K562 (cell line): ENCODE data around the gene GLP1R. TPM values are rescaled to one million over a fixed set of nuclear protein-coding genes. Genes with fewer than 3 reads are reported as not detected.

Experiments
- HDAC1 ChIP-seq, 2 experiments: fragments of 450-650 bp; IDR thresholded peaks; 2 replicates each; pipeline ENCODE4 v1.6.1; 2016 to 2017; ENCODE audit warnings: inconsistent platforms in 1 of 2, mild to moderate bottlenecking in 1 of 2, moderate library complexity in 1 of 2
- NEUROD1 ChIP-seq: fragments of 150-350 bp; IDR thresholded peaks from 2 replicates; pipeline ENCODE4 v1.6.1; 2014; ENCODE audit warnings: borderline replicate concordance, low read length, low read depth; ENCODE audit not compliant: partially characterized antibody
- TEAD4 ChIP-seq, 2 experiments: sonication (generic) in 1 of 2; formaldehyde crosslinking in 1 of 2; IDR thresholded peaks; 2 replicates each; pipeline versions ENCODE4 v1.6.1 to v1.8.0; 2012 to 2022; ENCODE audit warnings: borderline replicate concordance in 1 of 2, inconsistent platforms in 1 of 2, low read length in 1 of 2, mild to moderate bottlenecking in 1 of 2, missing genetic modification reagents in 1 of 2
- ZNF12 ChIP-seq: sonication (generic); formaldehyde crosslinking; IDR thresholded peaks from 2 replicates; pipeline ENCODE4 v1.4.0; 2020; ENCODE audit warnings: mild to moderate bottlenecking, missing genetic modification reagents
- polyA plus RNA-seq, 8 experiments: library from polyadenylated mRNA; depleted of rRNA in 4 of 8; stranded (reverse) in 5 of 8; unstranded in 3 of 8; fragments of >200 nt; fragmentation: Nextera tagmentation in 2 of 8; fragmentation: Illumina TruSeq in 1 of 8; extraction: Ambion mirVana in 2 of 8; extraction: Trizol in 1 of 8; gene quantifications; 2 replicates each; pipeline versions ENCODE4 v1.2.1 to v1.2.3, GENCODE V29; 2011 to 2014; ENCODE audit warnings: inconsistent platforms in 1 of 8, missing spikeins in 1 of 8
- total RNA-seq, 7 experiments: library from RNA; depleted of rRNA in 6 of 7; stranded (reverse); fragments of >200 nt in 6 of 7; fragmentation: Illumina TruSeq in 2 of 7; extraction: Trizol in 2 of 7; gene quantifications; 2 replicates each; pipeline versions ENCODE4 v1.2.1 to v1.2.3, GENCODE V29; 2011 to 2021; ENCODE audit warnings: low replicate concordance in 1 of 7
- TF ChIP-seq, protein P1 (sequence below): fragments of 150-350 bp; IDR thresholded peaks from 2 replicates; pipeline ENCODE4 v1.6.1; 2014; ENCODE audit warnings: low read depth, mild to moderate bottlenecking, low read length, borderline replicate concordance
- TF ChIP-seq, protein P2 (sequence below): fragments of 200-800 bp; sonication (Bioruptor generic); IDR thresholded peaks from 2 replicates; pipeline ENCODE4 v1.6.1; 2017; ENCODE audit warnings: missing genetic modification characterization, missing compliant biosample characterization
- TF ChIP-seq, protein P3 (sequence below): IDR thresholded peaks from 2 replicates; pipeline ENCODE4 v1.6.1; 2011; ENCODE audit not compliant: insufficient read length; ENCODE audit errors: extremely low read depth
- TF ChIP-seq, protein P4 (sequence below): sonication (generic); formaldehyde crosslinking; IDR thresholded peaks from 2 replicates; pipeline ENCODE4 v1.8.0; 2022; ENCODE audit warnings: mild to moderate bottlenecking, missing genetic modification reagents
- TF ChIP-seq, protein P5 (sequence below), 2 experiments: fragments of 450-650 bp; formaldehyde crosslinking in 1 of 2; IDR thresholded peaks; 2 replicates each; pipeline versions ENCODE4 v1.4.0 to v1.6.1; 2014 to 2020; ENCODE audit warnings: mild to moderate bottlenecking in 2 of 2, borderline replicate concordance in 1 of 2, low read depth in 1 of 2

Gene GLP1R
- total and polyA plus RNA-seq, 9 of the 15 experiments (the other 6 are each of a cell fraction or from before 2014, with no cell fraction given): not detected

DNA sequence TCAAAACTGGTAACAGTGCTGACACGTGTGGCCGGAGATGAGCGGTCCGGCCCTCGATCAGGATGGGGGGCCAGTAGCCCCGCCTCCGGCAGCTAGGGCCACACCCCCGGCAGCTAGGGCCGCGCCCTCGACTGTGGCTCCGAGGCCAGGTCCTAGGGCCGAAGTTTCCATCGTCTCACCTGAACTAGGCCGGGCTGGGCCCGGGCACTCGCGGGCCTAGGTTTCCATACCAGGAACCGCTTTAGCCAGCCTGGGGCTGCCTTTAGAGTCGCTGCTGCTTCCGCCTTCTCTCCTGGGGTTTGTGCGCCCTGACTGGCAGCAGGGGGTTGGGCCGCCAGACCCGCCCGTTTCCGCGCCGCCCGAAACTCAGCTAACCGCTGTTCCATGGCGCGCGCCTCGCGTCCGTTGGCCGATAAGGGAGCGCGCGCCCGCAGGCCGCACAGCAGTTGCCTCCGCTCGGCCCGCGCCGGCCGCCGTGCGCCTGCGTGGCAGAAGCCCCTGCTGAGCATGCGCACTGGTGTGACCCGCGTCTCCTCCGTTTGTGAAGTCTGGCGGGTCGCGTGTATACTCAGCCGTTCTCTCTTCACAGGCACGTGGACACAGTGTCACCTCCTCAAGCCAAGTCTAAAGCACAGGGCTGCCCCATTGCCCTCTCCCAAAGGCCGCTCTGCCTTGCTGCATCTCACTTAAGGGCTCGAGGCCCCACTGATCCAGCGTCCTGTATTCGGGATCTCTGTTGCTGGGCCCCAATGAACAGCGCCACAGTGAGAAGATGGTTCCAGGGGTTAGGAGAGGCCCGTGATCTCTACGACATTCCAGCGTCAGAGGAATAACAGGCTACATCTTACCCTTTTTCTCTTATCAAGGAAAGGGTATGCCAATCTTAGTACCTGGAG, 66.4 kb downstream of the GLP1R start, which contains the start of gene SAYSD1 (continued):
- TF ChIP-seq, protein P1, sequence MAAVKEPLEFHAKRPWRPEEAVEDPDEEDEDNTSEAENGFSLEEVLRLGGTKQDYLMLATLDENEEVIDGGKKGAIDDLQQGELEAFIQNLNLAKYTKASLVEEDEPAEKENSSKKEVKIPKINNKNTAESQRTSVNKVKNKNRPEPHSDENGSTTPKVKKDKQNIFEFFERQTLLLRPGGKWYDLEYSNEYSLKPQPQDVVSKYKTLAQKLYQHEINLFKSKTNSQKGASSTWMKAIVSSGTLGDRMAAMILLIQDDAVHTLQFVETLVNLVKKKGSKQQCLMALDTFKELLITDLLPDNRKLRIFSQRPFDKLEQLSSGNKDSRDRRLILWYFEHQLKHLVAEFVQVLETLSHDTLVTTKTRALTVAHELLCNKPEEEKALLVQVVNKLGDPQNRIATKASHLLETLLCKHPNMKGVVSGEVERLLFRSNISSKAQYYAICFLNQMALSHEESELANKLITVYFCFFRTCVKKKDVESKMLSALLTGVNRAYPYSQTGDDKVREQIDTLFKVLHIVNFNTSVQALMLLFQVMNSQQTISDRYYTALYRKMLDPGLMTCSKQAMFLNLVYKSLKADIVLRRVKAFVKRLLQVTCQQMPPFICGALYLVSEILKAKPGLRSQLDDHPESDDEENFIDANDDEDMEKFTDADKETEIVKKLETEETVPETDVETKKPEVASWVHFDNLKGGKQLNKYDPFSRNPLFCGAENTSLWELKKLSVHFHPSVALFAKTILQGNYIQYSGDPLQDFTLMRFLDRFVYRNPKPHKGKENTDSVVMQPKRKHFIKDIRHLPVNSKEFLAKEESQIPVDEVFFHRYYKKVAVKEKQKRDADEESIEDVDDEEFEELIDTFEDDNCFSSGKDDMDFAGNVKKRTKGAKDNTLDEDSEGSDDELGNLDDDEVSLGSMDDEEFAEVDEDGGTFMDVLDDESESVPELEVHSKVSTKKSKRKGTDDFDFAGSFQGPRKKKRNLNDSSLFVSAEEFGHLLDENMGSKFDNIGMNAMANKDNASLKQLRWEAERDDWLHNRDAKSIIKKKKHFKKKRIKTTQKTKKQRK: no peak
- TF ChIP-seq, protein P2, sequence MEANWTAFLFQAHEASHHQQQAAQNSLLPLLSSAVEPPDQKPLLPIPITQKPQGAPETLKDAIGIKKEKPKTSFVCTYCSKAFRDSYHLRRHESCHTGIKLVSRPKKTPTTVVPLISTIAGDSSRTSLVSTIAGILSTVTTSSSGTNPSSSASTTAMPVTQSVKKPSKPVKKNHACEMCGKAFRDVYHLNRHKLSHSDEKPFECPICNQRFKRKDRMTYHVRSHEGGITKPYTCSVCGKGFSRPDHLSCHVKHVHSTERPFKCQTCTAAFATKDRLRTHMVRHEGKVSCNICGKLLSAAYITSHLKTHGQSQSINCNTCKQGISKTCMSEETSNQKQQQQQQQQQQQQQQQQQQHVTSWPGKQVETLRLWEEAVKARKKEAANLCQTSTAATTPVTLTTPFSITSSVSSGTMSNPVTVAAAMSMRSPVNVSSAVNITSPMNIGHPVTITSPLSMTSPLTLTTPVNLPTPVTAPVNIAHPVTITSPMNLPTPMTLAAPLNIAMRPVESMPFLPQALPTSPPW (CRISPR knock-in tag): peak; percentile 76
- TF ChIP-seq, protein P3, sequence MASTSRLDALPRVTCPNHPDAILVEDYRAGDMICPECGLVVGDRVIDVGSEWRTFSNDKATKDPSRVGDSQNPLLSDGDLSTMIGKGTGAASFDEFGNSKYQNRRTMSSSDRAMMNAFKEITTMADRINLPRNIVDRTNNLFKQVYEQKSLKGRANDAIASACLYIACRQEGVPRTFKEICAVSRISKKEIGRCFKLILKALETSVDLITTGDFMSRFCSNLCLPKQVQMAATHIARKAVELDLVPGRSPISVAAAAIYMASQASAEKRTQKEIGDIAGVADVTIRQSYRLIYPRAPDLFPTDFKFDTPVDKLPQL: no peak
- TF ChIP-seq, protein P4, sequence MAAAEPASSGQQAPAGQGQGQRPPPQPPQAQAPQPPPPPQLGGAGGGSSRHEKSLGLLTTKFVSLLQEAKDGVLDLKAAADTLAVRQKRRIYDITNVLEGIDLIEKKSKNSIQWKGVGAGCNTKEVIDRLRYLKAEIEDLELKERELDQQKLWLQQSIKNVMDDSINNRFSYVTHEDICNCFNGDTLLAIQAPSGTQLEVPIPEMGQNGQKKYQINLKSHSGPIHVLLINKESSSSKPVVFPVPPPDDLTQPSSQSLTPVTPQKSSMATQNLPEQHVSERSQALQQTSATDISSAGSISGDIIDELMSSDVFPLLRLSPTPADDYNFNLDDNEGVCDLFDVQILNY (CRISPR knock-in tag): 0 out of 2 replicates have a peak, but pooled peaks have one; percentile 68
- TF ChIP-seq, protein P5, sequence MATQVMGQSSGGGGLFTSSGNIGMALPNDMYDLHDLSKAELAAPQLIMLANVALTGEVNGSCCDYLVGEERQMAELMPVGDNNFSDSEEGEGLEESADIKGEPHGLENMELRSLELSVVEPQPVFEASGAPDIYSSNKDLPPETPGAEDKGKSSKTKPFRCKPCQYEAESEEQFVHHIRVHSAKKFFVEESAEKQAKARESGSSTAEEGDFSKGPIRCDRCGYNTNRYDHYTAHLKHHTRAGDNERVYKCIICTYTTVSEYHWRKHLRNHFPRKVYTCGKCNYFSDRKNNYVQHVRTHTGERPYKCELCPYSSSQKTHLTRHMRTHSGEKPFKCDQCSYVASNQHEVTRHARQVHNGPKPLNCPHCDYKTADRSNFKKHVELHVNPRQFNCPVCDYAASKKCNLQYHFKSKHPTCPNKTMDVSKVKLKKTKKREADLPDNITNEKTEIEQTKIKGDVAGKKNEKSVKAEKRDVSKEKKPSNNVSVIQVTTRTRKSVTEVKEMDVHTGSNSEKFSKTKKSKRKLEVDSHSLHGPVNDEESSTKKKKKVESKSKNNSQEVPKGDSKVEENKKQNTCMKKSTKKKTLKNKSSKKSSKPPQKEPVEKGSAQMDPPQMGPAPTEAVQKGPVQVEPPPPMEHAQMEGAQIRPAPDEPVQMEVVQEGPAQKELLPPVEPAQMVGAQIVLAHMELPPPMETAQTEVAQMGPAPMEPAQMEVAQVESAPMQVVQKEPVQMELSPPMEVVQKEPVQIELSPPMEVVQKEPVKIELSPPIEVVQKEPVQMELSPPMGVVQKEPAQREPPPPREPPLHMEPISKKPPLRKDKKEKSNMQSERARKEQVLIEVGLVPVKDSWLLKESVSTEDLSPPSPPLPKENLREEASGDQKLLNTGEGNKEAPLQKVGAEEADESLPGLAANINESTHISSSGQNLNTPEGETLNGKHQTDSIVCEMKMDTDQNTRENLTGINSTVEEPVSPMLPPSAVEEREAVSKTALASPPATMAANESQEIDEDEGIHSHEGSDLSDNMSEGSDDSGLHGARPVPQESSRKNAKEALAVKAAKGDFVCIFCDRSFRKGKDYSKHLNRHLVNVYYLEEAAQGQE (IDR thresholded peaks at IDR 0.05; ENCODE audit: borderline replicate concordance): no peak
- TF ChIP-seq, protein P5 (CRISPR knock-in tag; IDR thresholded peaks at IDR 0.05; ENCODE audit: low read depth): peak; percentile 89
- TF ChIP-seq ZNF12 (CRISPR knock-in tag): no peak
- TF ChIP-seq HDAC1 (IDR thresholded peaks at IDR 0.05): peak in 1 of 2 experiments; percentile 81; a peak in 2 of 4 replicates
- TF ChIP-seq NEUROD1: peak; percentile 6
- TF ChIP-seq TEAD4 (IDR thresholded peaks at IDR 0.05; ENCODE audit: low read length): 0 out of 2 replicates have a peak, but pooled peaks have one; percentile 21
- no peak for TF ChIP-seq TEAD4 (CRISPR knock-in tag; IDR thresholded peaks at IDR 0.05; ENCODE audit: borderline replicate concordance)
